T-helper 1 cell (primary cell): ENCODE data around the gene PER2.

Experiments used
- DNase-seq, 5 donors: peaks; one replicate each; pipeline ENCODE4 v3.0.0-alpha.2; 2012 to 2020

PER2 gene

DNA sequence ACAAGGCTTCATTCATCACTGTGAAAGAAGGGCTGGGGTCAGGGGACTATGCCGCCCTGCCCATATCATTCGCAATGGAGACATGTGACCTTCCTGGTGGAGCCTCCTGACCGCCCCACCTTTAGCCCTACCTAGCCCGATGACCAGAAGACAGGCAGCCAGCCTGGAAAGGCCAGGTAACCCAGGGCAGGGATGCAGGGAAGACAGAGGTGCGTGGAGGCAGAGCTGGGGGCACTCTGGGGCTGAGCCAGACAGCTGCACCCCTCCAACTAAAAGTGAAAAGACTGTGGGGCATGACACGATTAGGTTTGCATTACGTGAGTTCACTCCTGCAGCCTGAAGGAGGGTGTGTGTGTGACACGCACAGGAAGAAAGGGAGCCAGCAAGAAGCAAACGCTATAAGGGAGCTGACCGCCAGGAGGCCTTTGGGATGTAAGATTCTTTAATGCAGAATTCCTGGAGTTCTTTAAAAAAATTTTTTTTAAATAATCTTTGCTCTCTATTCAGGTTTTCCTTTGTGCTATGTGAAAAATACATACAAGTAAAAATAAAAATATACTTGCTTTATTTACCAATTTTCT lies 44.8 kb downstream of the PER2 start:
- no peak for DNase-seq

DNA sequence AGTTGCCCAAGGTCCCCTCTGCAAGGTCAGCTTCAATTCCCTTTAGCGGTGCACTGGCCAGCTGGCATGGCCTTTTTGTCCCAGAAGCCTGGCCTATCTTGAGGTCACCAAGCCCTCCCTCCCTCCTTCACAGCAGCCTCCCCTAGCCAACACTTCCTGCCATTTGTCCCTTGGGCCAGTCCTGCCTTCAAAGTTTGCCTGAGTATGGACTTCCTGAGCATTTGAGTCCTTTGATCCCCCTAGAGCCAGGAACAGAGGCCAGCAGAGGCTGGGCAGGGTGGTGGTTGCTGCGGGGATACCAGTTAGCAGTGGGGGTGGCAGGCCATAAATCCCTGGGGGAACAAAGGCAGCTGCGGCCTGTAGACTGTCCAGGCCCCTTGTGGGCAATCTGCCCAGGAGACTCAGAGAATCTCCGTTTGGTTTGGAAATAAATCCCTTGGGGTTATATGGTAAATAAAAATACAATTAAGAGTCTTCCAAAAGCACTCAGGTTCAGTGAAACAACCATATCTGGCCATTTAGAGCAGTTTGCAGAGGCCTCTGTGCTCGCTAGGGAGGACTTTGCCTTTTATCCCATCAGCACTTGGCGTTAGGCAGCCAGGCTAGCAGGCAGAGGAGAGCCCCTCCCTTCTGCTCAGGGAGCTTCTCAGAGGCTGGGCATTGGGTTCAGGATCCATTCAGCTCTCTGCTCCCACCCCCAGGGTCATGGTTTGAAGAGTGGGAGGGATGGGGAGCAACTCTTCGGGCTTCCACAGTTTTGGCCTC lies 45.5 kb downstream of the PER2 start:
- DNase-seq: no peak

GRCh38 chr2:238241970-238242369 lies 46.4 kb downstream of the PER2 start:
- no peak for DNase-seq

DNA sequence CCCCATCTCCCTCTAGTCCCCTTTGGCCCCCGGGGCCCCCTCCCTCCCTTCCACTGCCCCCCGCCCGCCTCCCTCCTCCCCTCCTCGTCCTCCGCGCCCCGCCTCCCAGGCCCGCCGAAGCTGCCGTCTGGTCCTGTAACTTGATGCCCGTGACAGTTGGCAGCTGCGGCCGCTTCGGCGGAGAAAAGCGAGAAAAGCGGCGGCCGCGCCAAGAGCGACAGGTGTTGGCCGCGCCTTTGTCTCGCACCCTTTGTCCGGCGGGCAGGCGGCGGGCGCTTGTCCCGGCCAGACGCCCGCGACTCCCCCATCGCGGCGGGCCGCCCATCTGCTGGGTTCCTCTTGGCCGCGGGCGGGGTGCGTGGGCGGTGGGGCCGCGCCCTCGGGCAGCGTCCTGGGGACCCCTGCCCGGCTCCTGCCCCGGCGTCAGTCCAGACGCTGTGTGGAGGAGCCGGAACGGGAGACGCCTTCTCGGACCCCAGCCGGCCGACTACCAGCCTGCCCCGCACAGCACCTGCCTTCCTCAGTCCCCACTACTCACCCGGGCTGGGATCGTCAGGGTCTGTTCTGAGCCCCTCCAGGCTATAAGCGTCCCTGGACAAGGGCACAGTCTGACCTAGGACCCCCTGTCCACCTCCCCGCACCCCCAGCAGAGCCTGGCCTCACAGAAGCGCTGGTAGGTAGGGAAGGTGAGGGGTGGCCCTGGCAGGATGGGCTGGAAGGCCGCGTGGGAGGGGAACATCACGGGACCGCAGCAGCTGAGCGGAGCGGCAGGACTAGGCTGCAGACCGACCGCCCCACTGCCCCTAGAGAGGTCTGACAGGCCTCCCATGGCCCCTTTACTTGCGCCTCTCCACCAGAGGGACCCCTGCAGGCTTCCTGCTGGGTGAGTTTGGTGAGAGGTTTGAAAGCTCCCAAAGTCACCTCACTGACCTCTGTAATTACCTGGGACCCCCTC lies 47.4 kb downstream of the PER2 start:
- peak in 1 of 5 donors; percentile 21 for DNase-seq

- DNase-seq: peak; percentile 55 to 80 (median 68)
Observed at GRCh38 chr2:238239863-238240756, 48.3 kb downstream of the PER2 start, which contains the start of gene HES6. Gene HES6 (minus strand): TSS chr2:238240038. CDS start chr2:238239905, 133 bp downstream.

DNA sequence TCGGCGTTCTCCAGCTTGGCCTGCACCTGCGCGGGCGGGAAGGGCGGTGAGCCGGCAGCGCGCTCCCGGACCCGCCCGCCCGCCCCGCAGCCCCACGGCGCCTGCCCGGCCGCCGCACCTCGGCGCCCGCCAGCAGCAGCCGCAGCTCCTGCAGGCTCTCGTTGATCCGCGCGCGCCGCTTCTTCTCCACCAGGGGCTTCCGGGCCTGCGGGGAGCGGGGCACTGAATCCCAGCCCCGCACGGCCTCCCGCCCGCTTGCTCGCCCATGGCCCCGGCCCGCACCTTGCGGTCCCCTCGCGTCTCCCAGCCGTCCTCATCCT lies 48.9 kb downstream of the PER2 start:
- DNase-seq: peak in 1 of 5 donors; percentile 31

- DNase-seq: peak in 3 of 5 donors; percentile 22 to 50 (median 48)
Observed at GRCh38 chr2:238238766-238239542, 49.5 kb downstream of the PER2 start.

DNA sequence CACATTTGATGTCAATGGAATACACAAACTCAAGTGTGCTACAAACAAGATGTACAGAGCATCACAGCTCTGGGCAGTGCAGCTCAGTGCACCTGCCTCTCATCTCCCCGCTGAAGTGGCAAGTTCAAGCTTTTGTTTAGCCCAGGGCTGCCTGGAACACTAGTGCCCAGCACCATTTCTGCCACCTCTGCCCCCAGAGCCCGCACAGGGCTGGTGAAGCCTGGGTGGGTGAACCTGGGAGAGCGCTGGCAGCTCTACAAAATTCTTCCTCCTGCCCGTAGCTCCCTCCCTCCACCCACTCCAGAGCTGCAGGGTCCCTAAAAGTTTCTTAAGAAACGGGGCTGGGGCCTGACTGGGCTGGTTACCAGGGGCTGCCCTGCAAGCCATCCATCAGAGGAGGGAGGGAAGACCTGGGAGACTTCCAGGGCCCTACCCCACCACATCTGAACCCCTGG lies 50.1 kb downstream of the PER2 start:
- DNase-seq: no peak

- DNase-seq: no peak
Observed at GRCh38 chr2:238237431-238238135, 50.8 kb downstream of the PER2 start.

DNA sequence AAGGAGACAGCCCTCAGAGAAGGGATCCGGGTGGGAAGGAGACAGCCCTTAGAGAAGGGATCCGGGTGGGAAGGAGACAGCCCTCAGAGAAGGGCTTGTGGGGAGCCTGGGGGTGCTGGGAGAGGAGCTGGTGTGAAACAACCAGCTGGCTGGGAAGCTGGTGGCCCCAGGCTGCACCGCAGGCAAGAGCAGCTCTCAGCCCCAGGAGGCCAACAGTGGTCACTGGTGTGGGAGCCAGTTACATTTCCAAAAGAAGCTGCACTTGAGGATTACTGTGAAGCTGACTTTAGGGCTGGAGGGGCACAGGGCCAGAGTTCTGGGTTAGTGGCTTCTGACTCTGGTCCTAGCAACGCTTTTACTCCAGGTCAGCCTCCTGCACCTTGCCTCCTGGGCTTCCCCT lies 51.8 kb downstream of the PER2 start:
- DNase-seq: no peak

DNA sequence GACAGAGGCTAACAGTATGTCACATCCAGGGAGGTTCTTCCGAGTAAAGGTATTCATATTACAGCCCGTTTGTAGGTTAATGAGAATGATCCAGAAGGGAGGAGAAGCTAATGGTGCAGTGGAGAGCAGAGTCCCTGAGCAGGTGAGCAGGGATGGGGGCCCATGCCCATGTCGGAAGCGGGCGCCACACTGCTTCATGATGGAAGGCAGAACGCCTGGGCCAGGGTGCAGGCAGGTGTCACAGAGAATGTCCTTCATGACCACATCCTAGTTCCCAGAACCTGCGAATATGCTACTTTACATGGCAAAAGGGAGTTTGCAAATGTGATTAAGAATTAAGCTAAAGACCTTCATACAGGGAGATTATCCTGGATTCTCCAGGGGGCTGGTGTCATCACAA lies 52.6 kb downstream of the PER2 start:
- no peak for DNase-seq

DNA sequence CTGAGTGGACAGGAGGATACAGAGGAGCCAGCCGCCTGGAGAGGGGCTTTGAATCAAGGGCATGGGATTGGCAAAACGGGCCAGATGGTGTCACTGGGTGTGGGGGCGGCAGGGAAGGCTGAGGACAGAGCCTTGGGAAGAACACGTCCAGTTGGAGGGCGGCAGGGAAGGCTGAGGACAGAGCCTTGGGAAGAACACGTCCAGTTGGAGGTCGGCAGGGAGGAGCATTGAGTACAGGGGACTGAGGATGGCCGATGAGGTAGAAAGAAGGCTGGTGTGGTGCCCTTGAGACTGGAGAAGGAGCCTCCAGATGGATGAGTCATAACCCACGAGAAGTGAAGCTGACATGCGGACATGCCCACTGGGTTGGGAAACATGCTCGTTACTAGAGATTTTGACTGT lies 53.1 kb downstream of the PER2 start:
- no peak for DNase-seq

GRCh38 chr2:238233625-238234024 lies 54.8 kb downstream of the PER2 start:
- DNase-seq: no peak

DNA sequence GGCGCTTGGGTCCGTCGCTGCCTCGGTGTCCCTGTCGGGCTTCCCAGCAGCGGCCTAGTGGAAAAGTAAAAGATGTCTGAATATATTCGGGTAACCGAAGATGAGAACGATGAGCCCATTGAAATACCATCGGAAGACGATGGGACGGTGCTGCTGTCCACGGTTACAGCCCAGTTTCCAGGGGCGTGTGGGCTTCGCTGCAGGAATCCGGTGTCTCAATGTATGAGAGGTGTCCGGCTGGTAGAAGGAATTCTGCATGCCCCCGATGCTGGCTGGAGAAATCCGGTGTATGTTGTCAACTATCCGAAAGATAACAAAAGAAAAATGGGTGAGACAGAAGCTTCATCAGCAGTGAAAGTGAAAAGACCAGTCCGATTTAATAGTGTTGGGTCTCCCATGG lies 56.6 kb downstream of the PER2 start:
- DNase-seq: no peak

DNA sequence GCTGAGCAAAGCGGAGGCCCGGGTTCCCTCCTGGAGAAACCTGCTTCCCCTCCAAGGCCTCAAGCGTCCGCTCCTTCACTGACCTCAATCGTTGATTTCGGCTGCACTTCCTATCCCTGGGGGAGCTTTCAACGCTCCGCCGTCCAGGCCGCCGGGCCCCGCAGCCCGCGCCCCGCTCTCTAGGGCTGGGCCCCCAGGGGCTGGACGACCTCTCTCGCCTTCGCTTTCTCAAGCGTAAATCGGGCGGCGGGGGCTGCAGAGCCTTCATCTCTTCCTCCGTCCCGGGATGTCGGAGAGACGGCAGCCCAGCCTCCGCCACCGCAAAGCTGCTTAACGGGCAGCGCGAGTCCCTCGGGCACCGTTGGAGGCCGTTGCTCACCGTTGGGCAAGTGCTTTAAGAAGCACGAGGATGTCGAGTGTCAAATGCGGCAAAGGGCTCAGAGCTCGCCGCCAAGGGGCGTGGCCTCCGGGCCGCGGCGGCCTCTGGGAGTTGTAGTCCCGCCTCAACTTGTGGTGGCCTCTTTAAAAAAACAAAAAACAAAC lies 57.1 kb downstream of the PER2 start:
- DNase-seq: peak; percentile 62 to 78 (median 76)

DNA sequence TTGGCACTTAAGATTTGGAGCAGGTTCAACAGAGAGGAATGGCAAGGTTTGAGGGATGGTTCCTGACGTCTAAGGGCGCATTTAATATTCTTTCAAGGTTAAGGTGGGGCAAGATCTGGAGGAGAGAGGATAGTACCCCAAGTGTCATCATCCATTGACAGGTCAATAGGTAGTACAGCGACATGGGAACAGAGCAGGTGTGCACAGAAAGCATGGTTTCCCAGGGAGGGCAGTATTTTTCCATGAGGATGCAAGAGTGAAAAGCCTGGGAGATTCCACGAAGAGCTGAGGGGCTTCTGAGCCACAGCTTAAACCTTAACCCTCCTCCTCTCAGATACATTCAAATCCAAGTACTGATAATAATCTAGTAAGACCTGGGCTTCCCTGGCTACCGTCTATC lies 57.7 kb downstream of the PER2 start:
- no peak for DNase-seq

GRCh38 chr2:238228700-238229099 lies 59.7 kb downstream of the PER2 start:
- no peak for DNase-seq

DNA sequence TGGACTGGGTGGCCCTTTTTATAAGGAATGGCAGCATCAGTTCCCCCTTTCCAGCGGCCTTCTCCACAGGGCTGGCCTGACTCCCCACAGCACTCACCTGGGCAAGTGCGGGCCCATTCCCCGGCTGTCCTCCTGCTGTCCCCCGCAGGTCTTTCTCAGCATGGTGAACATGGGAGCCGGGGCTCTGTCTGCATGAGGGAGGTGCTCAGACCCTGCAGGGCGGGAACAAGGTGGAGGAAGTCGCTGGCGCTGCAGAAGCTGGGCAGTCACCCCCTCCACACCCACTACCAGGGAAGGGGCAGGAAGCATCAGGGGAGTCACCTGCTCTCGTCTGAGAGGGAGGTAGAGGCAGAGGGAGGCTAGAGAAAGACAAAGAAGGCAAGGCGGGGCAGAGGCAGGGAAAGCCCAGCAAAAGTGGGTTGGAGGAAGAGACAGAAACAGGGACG lies 60.8 kb downstream of the PER2 start:
- DNase-seq: no peak

- no peak for DNase-seq
Observed at GRCh38 chr2:238226698-238227586, 61.5 kb downstream of the PER2 start.
